ENCODE results near the gene TM7SF2.

GRCh38 chr11:65072631-65072966 lies 39.1 kb upstream of the TM7SF2 start:
- TF ChIP-seq, protein P1, sequence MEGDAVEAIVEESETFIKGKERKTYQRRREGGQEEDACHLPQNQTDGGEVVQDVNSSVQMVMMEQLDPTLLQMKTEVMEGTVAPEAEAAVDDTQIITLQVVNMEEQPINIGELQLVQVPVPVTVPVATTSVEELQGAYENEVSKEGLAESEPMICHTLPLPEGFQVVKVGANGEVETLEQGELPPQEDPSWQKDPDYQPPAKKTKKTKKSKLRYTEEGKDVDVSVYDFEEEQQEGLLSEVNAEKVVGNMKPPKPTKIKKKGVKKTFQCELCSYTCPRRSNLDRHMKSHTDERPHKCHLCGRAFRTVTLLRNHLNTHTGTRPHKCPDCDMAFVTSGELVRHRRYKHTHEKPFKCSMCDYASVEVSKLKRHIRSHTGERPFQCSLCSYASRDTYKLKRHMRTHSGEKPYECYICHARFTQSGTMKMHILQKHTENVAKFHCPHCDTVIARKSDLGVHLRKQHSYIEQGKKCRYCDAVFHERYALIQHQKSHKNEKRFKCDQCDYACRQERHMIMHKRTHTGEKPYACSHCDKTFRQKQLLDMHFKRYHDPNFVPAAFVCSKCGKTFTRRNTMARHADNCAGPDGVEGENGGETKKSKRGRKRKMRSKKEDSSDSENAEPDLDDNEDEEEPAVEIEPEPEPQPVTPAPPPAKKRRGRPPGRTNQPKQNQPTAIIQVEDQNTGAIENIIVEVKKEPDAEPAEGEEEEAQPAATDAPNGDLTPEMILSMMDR (IDR thresholded peaks at IDR 0.05): no peak
- no peak for TF ChIP-seq POLR2A (IDR thresholded peaks at IDR 0.05)
